ENCODE measurements around the gene NT5C3B.

Gene NT5C3B

GRCh38 chr17:41824086-41824485 lies 11.9 kb downstream of the NT5C3B start:
- no peaks in the 10 kb centered on the region for H3K27me3 ChIP-seq (ENCODE audit: insufficient read depth, poor library complexity, severe bottlenecking)
- TF ChIP-seq CTCF (IDR thresholded peaks at IDR 0.05; ENCODE audit: insufficient read depth, low read length) (no peak), POLR2AphosphoS5 (IDR thresholded peaks at IDR 0.05; ENCODE audit: low read depth) (no peak), REST (IDR thresholded peaks at IDR 0.05; ENCODE audit: insufficient replicate concordance, low read depth) (no peak), GABPA (IDR thresholded peaks at IDR 0.05; ENCODE audit: low read depth) (no peak), SPI1 (IDR thresholded peaks at IDR 0.05; ENCODE audit: borderline replicate concordance, low read depth) (no peak)
- no peak overlapping the region for H3K4me3 ChIP-seq (replicated peaks; ENCODE audit: insufficient read depth, low read length)
- H3K27ac ChIP-seq (replicated peaks) = no peak overlapping the region
- DNase-seq (ENCODE audit: low read depth in 1 of 2, low spot score in 1 of 2) = no peak

GRCh38 chr17:41823580-41823979 lies 12.5 kb downstream of the NT5C3B start:
- no peak overlapping the region for H3K27ac ChIP-seq (replicated peaks)
- TF ChIP-seq CTCF (IDR thresholded peaks at IDR 0.05; ENCODE audit: insufficient read depth, low read length) = no peak
- no peak for TF ChIP-seq SPI1 (IDR thresholded peaks at IDR 0.05; ENCODE audit: borderline replicate concordance, low read depth)
- TF ChIP-seq GABPA (IDR thresholded peaks at IDR 0.05; ENCODE audit: low read depth) = no peak
- TF ChIP-seq POLR2AphosphoS5 (IDR thresholded peaks at IDR 0.05; ENCODE audit: low read depth) = no peak
- no peak for TF ChIP-seq REST (IDR thresholded peaks at IDR 0.05; ENCODE audit: insufficient replicate concordance, low read depth)
- no peaks in the 10 kb centered on the region for H3K27me3 ChIP-seq (ENCODE audit: insufficient read depth, poor library complexity, severe bottlenecking)
- no peak overlapping the region for H3K4me3 ChIP-seq (replicated peaks; ENCODE audit: insufficient read depth, low read length)
- DNase-seq (ENCODE audit: low read depth in 1 of 2, low spot score in 1 of 2) = no peak

- no peak overlapping the region for H3K27ac ChIP-seq (replicated peaks)
- TF ChIP-seq GABPA (IDR thresholded peaks at IDR 0.05; ENCODE audit: low read depth) (no peak), CTCF (IDR thresholded peaks at IDR 0.05; ENCODE audit: insufficient read depth, low read length) (no peak)
- no peak for DNase-seq (ENCODE audit: low read depth in 1 of 2, low spot score in 1 of 2)
- H3K4me3 ChIP-seq (replicated peaks; ENCODE audit: insufficient read depth, low read length) = no peak overlapping the region
- no peaks in the 10 kb centered on the region for H3K27me3 ChIP-seq (ENCODE audit: insufficient read depth, poor library complexity, severe bottlenecking)
Observed at GRCh38 chr17:41823141-41823524, 12.9 kb downstream of the NT5C3B start.

All from HL-60 (cell line).